ENCODE measurements around the gene DMC1.

Gene DMC1

GRCh38 chr22:38469306-38469781 lies 100.6 kb downstream of the DMC1 start:
- DNase-seq (ENCODE audit: low read depth, low spot score), result no peak
